Neural progenitor cell (in vitro differentiated cells): ENCODE data around the gene PDIA5. TPM values are rescaled to one million over a fixed set of nuclear protein-coding genes. Genes with fewer than 3 reads are reported as not detected.

Source experiments
- DNase-seq: peaks from one replicate; pipeline ENCODE4 v3.0.0-alpha.2; 2016; ENCODE audit warnings: low spot score
- H2AFZ ChIP-seq: fragments of 200-600 bp; sonication (generic); replicated peaks from 2 replicates; pipeline ENCODE4 v1.6.1; 2016; ENCODE audit warnings: antibody characterized with exemption
- H3F3A ChIP-seq: fragments of 200-600 bp; sonication (generic); 2 replicates; pipeline ENCODE4 v1.6.1; 2016; ENCODE audit warnings: antibody characterized with exemption, low read depth
- H3K27ac ChIP-seq: fragments of 200-600 bp; sonication (generic); 2 replicates; pipeline ENCODE4 v1.5.1; 2016; ENCODE audit warnings: mild to moderate bottlenecking
- H3K27me3 ChIP-seq: fragments of 200-600 bp; sonication (generic); 2 replicates; pipeline ENCODE4 v1.6.1; 2016; ENCODE audit warnings: mild to moderate bottlenecking, moderate library complexity
- H3K36me3 ChIP-seq: fragments of 200-600 bp; sonication (generic); 2 replicates; pipeline ENCODE4 v1.5.1; 2016
- H3K4me1 ChIP-seq: fragments of 200-600 bp; sonication (generic); 2 replicates; pipeline ENCODE4 v1.6.1; 2016; ENCODE audit warnings: mixed run types
- H3K4me2 ChIP-seq: fragments of 200-600 bp; sonication (generic); 2 replicates; pipeline ENCODE4 v1.6.1; 2016
- H3K4me3 ChIP-seq: fragments of 200-600 bp; sonication (generic); 2 replicates; pipeline ENCODE4 v1.5.1; 2016
- H3K79me2 ChIP-seq: fragments of 200-600 bp; sonication (generic); 2 replicates; pipeline ENCODE4 v1.6.1; 2016; ENCODE audit warnings: low read depth
- H3K9ac ChIP-seq: fragments of 200-600 bp; sonication (generic); 2 replicates; pipeline ENCODE4 v1.6.1; 2016
- H3K9me3 ChIP-seq: fragments of 200-600 bp; sonication (generic); 2 replicates; pipeline ENCODE4 v1.5.1; 2016; ENCODE audit warnings: low read depth
- H4K20me1 ChIP-seq: fragments of 200-600 bp; sonication (generic); 2 replicates; pipeline ENCODE4 v1.6.1; 2016; ENCODE audit warnings: low read depth
- H3K27ac Mint-ChIP-seq: 3 replicates; pipeline ENCODE4 v1.8.0; 2021; ENCODE audit warnings: mixed read lengths
- H3K27me3 Mint-ChIP-seq: 2 replicates; pipeline ENCODE4 v1.8.0; 2022; ENCODE audit warnings: low read depth, mild to moderate bottlenecking, inconsistent platforms, moderate library complexity, mixed read lengths; ENCODE audit not compliant: insufficient read depth
- H3K36me3 Mint-ChIP-seq: 3 replicates; pipeline ENCODE4 v1.8.0; 2021; ENCODE audit warnings: mixed read lengths
- H3K4me1 Mint-ChIP-seq: 3 replicates; pipeline ENCODE4 v1.8.0; 2021; ENCODE audit warnings: mixed read lengths
- H3K4me3 Mint-ChIP-seq: 3 replicates; pipeline ENCODE4 v1.8.0; 2021; ENCODE audit warnings: mild to moderate bottlenecking, moderate library complexity, mixed read lengths
- H3K9me3 Mint-ChIP-seq: 3 replicates; pipeline ENCODE4 v1.8.0; 2020; ENCODE audit warnings: mixed read lengths
- CTCF ChIP-seq: fragments of 200-600 bp; sonication (generic); IDR thresholded peaks from 2 replicates; pipeline ENCODE4 v1.5.1; 2017; ENCODE audit warnings: antibody characterized with exemption, mild to moderate bottlenecking
- EZH2 ChIP-seq: fragments of 200-600 bp; sonication (generic); IDR thresholded peaks from 2 replicates; pipeline ENCODE4 v1.6.1; 2017; ENCODE audit warnings: antibody characterized with exemption, mild to moderate bottlenecking, moderate library complexity
- EZH2phosphoT487 ChIP-seq: fragments of 200-600 bp; sonication (generic); IDR thresholded peaks from 2 replicates; pipeline ENCODE4 v1.6.1; 2017; ENCODE audit warnings: antibody characterized with exemption
- total RNA-seq: library from RNA; depleted of rRNA; stranded (reverse); fragments of >200 nt; gene quantifications from 2 replicates; pipeline ENCODE4 v1.2.3, GENCODE V29; 2015; ENCODE audit warnings: low replicate concordance

The PDIA5 gene
- total RNA-seq, 1 donor from 2014 or later = 15.8 TPM

- Histone ChIP-seq H3K4me2 (peak overlapping the region; percentile 95), H2AFZ (peak overlapping the region; percentile 70), H3K79me2 (peaks cover 13% of the 10 kb centered on the region), H3K4me3 (peak overlapping the region; percentile 70), H3F3A (peaks cover 4% of the 10 kb centered on the region), H4K20me1 (peaks cover 16% of the 10 kb centered on the region), H3K27ac (no peak overlapping the region), H3K9me3 (no peaks in the 10 kb centered on the region), H3K27me3 (peaks cover 38% of the 10 kb centered on the region), H3K4me1 (peaks cover 16% of the 10 kb centered on the region), H3K9ac (no peak overlapping the region), H3K36me3 (no peaks in the 10 kb centered on the region)
- no peaks in the 10 kb centered on the region for H3K27me3 Mint-ChIP-seq
- no peaks in the 10 kb centered on the region for H3K9me3 Mint-ChIP-seq
- H3K27ac Mint-ChIP-seq = peak overlapping the region; percentile 74
- no peaks in the 10 kb centered on the region for H3K36me3 Mint-ChIP-seq
- peak overlapping the region; percentile 90 for H3K4me3 Mint-ChIP-seq
- peaks cover 39% of the 10 kb centered on the region for H3K4me1 Mint-ChIP-seq
- TF ChIP-seq CTCF (no peak), EZH2 (peak; percentile 69)
- no peak for DNase-seq
Observed at GRCh38 chr3:123067689-123068600, 1.1 kb downstream of the PDIA5 start.

GRCh38 chr3:123068601-123069381 lies 2.0 kb downstream of the PDIA5 start:
- Mint-ChIP-seq H3K9me3 (no peaks in the 10 kb centered on the region), H3K27me3 (no peaks in the 10 kb centered on the region), H3K36me3 (no peaks in the 10 kb centered on the region), H3K4me3 (peak overlapping the region; percentile 90), H3K4me1 (peaks cover 39% of the 10 kb centered on the region), H3K27ac (no peak overlapping the region)
- H4K20me1 ChIP-seq = peaks cover 16% of the 10 kb centered on the region
- TF ChIP-seq EZH2 (no peak), EZH2phosphoT487 (no peak), CTCF (no peak)
- H3K79me2 ChIP-seq = peaks cover 13% of the 10 kb centered on the region
- no peak overlapping the region for H3K4me3 ChIP-seq
- no peaks in the 10 kb centered on the region for H3K9me3 ChIP-seq
- H3F3A ChIP-seq = peaks cover 4% of the 10 kb centered on the region
- no peak overlapping the region for H3K9ac ChIP-seq
- H3K27ac ChIP-seq = no peak overlapping the region
- H2AFZ ChIP-seq = no peak overlapping the region
- peaks cover 38% of the 10 kb centered on the region for H3K27me3 ChIP-seq
- peaks cover 16% of the 10 kb centered on the region for H3K4me1 ChIP-seq
- DNase-seq = no peak
- H3K4me2 ChIP-seq = peak overlapping the region; percentile 95
- no peaks in the 10 kb centered on the region for H3K36me3 ChIP-seq

- no peak overlapping the region for H3K27ac ChIP-seq
- H3K4me2 ChIP-seq = no peak overlapping the region
- H3K79me2 ChIP-seq = peaks cover 13% of the 10 kb centered on the region
- no peaks in the 10 kb centered on the region for H3K9me3 Mint-ChIP-seq
- no peaks in the 10 kb centered on the region for H3K9me3 ChIP-seq
- no peak overlapping the region for H3K27ac Mint-ChIP-seq
- H3K27me3 ChIP-seq = peaks cover 34% of the 10 kb centered on the region
- H3K9ac ChIP-seq = no peak overlapping the region
- H3K4me3 Mint-ChIP-seq = no peak overlapping the region
- H3K4me1 ChIP-seq = peaks cover 21% of the 10 kb centered on the region
- no peaks in the 10 kb centered on the region for H3K36me3 Mint-ChIP-seq
- peaks cover 16% of the 10 kb centered on the region for H4K20me1 ChIP-seq
- H3F3A ChIP-seq = peaks cover 9% of the 10 kb centered on the region
- H3K4me3 ChIP-seq = no peak overlapping the region
- DNase-seq = no peak
- H3K4me1 Mint-ChIP-seq = peaks cover 45% of the 10 kb centered on the region
- H3K27me3 Mint-ChIP-seq = no peaks in the 10 kb centered on the region
- H3K36me3 ChIP-seq = no peaks in the 10 kb centered on the region
- TF ChIP-seq CTCF (no peak), EZH2 (no peak), EZH2phosphoT487 (no peak)
- H2AFZ ChIP-seq = no peak overlapping the region
Observed at GRCh38 chr3:123070510-123070909, 3.7 kb downstream of the PDIA5 start.
